Activated T-cell treated with anti-CD3 and anti-CD28 coated beads, Interleukin-2, amount 50 U/mL, for 24 hours (primary cell): ENCODE measurements around the gene NR2C2.
"Not testable (repeated sequence)": the region's sequence is repeated elsewhere in the genome, so short reads cannot be mapped to it uniquely, and the experiment has no call there.

Source experiments
- DNase-seq: peaks from one replicate; pipeline ENCODE4 v3.0.0-alpha.2; 2020
- H3K27ac Mint-ChIP-seq: 2 replicates; pipeline ENCODE4 v1.8.0; 2020; ENCODE audit warnings: mild to moderate bottlenecking, mixed read lengths
- H3K27me3 Mint-ChIP-seq: 2 replicates; pipeline ENCODE4 v1.8.0; 2020; ENCODE audit warnings: mixed read lengths
- H3K36me3 Mint-ChIP-seq: 2 replicates; pipeline ENCODE4 v1.8.0; 2020; ENCODE audit warnings: low read depth, mixed read lengths
- H3K4me1 Mint-ChIP-seq: 2 replicates; pipeline ENCODE4 v1.8.0; 2020; ENCODE audit warnings: low read depth, mixed read lengths
- H3K4me3 Mint-ChIP-seq: 2 replicates; pipeline ENCODE4 v1.8.0; 2020; ENCODE audit warnings: mild to moderate bottlenecking, moderate library complexity, mixed read lengths
- H3K9me3 Mint-ChIP-seq: 2 replicates; pipeline ENCODE4 v1.8.0; 2020; ENCODE audit warnings: mixed read lengths

Gene NR2C2

DNA sequence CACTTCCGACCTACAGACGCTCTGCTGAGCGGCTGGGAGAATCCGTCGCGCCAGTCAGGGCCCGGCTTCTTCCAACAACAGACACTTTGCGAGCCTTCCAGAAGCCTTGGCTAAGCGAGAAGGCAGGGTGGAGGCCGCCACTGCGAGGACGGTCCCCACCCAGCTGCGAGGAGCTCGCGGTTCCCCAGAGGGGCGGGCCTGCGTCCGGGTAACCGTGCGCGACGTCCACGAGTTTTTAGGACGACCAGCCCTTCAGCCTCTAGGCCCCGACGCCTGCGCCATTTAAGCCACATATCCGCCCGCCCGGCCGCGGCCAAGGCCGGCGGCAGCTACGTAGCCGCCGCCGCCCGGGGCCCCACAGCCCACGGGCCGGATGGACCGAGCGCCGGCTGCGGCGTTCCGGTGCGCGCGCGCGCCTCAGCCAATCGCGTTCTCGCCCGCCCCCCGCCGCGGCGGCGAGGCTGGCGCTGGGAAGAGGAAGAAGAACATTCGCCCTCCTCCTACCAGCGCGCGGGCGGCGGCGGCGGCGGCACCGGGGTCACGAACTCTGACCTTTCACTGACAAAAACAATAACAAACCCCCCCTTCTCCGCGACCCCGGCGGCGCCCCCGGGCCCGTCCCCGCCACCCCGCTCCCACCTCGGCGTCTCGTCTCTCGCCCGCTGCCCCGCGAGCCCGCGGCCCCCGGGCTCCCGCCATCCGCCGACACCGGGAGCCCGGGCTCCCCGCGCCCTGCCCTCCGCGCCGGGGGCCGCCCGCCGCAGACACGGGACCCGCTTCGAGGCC, at the start of gene NR2C2:
Gene NR2C2 (plus strand): TSS at position 484 of the 786 bp plus-strand sequence. CDS start 56,332 bp downstream, outside the sequence.
- peaks cover 78% of the 10 kb centered on the region for H3K36me3 Mint-ChIP-seq
- peak within 1 kb of the TSS; percentile 100 for H3K27ac Mint-ChIP-seq
- peaks cover 57% of the 10 kb centered on the region for H3K4me1 Mint-ChIP-seq
- no peaks in the 10 kb centered on the region for H3K27me3 Mint-ChIP-seq
- peak; percentile 90 for DNase-seq
- peak within 1 kb of the TSS; percentile 98 for H3K4me3 Mint-ChIP-seq
- H3K9me3 Mint-ChIP-seq: no peaks in the 10 kb centered on the region

DNA sequence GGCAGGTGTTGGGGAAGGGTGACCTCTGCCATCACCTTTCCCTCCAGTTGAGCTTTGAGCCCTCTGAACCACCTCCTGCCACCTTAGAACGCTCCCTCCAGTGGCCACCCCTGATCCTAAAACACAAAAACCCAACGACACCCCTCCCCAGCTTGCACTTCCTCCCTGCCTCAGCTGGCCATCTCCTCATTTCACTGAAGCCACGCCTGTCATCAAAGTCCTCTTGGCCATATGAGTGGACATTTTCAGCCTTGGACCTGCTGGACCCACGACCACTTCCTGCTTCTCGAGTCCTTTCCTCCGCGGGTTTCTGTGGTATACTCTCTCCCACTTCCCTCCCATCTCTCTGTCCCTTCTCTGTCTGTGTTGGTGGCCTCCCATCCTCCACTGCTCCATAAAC, 48.5 kb upstream of the NR2C2 start:
- peaks cover 8% of the 10 kb centered on the region for H3K27me3 Mint-ChIP-seq
- DNase-seq: no peak
- H3K36me3 Mint-ChIP-seq: no peaks in the 10 kb centered on the region
- no peak overlapping the region for H3K27ac Mint-ChIP-seq
- no peaks in the 10 kb centered on the region for H3K4me1 Mint-ChIP-seq
- H3K4me3 Mint-ChIP-seq: no peak overlapping the region
- H3K9me3 Mint-ChIP-seq: no peaks in the 10 kb centered on the region

DNA sequence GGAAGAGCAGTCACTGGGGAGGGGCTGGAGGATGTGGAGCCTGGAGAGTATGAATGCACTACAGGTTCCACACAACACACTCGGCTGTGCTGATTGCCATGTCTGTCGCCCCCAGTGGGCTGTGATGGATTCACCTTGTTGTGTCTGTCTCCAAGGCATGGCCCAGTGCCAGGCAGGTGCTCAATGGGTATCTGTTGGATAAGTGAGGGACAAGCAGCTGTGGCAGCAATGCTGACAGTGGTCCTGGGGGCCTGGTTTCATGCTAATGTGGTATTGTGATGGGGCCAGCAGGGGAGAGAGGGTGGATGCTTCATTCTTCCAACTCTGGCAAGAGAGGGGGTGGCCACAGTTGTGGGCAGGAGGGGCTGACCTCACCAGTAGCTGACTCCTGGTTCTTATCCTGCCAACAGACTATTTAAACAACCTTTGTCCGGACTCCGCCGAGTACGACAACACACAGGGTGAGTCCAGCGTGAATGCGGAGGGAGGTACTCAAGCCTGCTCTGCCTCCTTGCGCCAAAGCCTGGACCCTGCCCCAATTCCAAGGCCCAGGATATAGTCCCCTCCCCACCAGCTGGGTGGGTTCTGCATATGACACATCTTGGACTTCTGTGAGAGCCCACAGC, 47.3 kb upstream of the NR2C2 start:
- H3K9me3 Mint-ChIP-seq: peaks cover 2% of the 10 kb centered on the region
- no peak overlapping the region for H3K4me3 Mint-ChIP-seq
- H3K27me3 Mint-ChIP-seq: peaks cover 9% of the 10 kb centered on the region
- H3K4me1 Mint-ChIP-seq: no peaks in the 10 kb centered on the region
- DNase-seq: no peak
- H3K36me3 Mint-ChIP-seq: no peaks in the 10 kb centered on the region
- no peak overlapping the region for H3K27ac Mint-ChIP-seq

DNA sequence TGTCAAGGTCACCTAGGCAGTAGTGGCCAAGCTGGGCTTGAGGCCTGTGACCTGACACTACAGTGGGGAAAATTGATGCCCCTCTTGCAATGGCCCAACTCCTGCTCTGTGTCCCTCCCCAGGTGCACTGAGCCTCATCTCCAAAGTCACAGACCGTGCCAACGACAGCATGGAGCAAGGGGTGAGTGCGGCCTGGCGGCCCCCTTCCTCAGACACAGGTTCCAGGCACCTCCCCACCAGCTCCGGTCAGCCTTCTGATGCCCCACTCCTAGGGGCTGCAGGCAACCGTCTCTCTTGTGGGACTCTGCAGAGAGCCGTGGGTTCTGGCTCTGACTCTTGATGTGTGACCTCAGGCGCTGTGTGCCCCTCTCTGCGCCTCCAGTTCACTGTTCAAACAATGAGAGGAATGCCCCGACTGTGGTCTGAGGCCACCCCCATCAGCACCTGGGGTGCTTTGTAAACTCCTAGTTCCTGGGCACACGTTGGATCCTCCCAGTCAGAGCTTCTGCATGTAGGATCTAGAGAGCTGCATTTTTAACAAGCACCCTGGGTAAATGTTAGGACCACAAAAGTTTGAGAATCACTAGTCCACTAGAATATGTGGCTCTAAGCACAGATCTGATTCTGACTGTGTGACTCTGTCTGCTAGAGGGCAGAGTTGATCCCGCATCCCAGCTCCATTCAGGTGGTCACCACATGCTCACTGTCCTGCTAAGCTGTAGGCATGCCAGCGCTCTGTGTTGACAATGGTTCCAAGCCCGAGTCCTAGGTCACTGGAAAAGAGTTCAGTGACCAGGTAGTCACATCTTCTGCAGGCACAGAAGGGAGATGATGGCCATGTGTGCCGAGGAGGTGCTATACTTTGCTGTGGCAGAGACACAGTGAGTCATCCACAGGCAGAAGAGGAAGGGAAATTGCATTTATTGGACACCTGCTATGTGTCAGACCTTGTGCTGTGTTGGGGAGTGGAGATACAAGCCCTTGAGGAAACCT, 46.2 kb upstream of the NR2C2 start:
- Mint-ChIP-seq H3K36me3 (no peaks in the 10 kb centered on the region), H3K4me3 (no peak overlapping the region), H3K27ac (no peak overlapping the region), H3K27me3 (peaks cover 10% of the 10 kb centered on the region), H3K9me3 (peaks cover 8% of the 10 kb centered on the region), H3K4me1 (no peaks in the 10 kb centered on the region)
- DNase-seq: no peak

DNA sequence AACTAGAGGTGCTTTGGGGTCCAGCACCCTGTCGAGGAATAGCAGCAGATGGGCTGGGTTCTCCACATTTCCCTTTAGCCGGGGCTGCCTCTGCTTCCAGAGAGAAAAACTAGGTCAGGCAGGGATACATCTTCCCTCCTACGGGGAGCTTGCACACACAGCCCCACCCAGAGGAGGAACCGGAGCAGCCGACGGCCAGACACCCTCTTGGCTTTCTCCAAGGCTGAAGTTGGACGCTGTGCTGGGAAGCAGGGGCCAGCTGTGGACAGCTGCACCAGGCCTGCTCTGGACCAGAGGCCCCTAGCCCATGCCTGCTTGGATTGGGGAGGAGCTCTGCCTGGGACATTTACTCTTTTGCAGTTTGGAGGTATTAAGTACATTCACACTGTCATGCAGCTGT, 44.7 kb upstream of the NR2C2 start:
- Mint-ChIP-seq H3K4me1 (no peaks in the 10 kb centered on the region), H3K27ac (no peak overlapping the region), H3K4me3 (no peak overlapping the region), H3K9me3 (peaks cover 8% of the 10 kb centered on the region), H3K27me3 (peaks cover 10% of the 10 kb centered on the region), H3K36me3 (no peaks in the 10 kb centered on the region)
- no peak for DNase-seq

DNA sequence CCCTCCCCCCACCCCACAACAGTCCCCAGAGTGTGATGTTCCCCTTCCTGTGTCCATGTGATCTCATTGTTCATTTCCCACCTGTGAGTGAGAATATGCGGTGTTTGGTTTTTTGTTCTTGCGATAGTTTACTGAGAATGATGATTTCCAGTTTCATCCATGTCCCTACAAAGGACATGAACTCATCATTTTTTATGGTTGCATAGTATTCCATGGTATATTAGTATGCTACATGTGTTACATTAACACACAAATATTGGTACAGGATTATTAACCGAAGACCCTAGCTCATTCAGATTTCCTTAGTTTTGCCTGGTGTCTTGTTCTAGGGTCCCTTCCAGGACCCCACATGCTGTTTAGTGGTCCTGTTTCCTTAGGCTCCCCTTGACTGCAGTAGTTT, 43.9 kb upstream of the NR2C2 start:
- H3K4me1 Mint-ChIP-seq, H3K36me3 Mint-ChIP-seq, DNase-seq, H3K9me3 Mint-ChIP-seq, H3K27ac Mint-ChIP-seq, H3K4me3 Mint-ChIP-seq, H3K27me3 Mint-ChIP-seq: not testable (repeated sequence)

DNA sequence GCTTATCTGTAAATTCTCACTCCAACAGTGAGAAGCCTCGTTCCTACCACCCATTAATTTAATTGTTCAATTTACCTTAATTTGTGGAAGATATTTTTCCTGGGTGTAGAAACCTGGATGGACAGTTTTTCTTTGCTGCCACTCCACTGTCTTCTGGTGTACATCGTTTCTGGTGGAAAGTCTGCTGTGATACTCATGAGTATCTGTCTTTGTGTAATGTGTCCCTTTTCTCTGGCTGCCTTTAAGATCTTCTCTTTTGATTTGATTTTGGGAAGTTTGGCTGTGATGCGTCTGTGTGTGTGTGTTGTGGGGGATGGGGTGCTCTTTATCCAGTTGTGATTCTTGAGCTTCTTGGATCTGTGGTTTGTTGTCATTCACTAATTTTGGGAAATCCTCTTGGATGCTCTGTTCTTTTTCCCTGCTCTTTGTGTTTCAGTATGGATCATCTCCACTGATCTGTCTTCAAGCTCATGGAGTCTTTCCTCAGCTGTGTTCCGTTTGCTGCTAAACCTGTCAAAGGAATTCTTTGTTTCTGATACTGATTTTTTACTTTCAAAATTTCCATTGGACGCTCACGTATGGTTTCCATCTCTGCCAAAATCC, 42.2 kb upstream of the NR2C2 start:
- H3K27ac Mint-ChIP-seq: no peak overlapping the region
- peaks cover 8% of the 10 kb centered on the region for H3K9me3 Mint-ChIP-seq
- no peaks in the 10 kb centered on the region for H3K4me1 Mint-ChIP-seq
- no peak for DNase-seq
- H3K27me3 Mint-ChIP-seq: peaks cover 3% of the 10 kb centered on the region
- no peak overlapping the region for H3K4me3 Mint-ChIP-seq
- H3K36me3 Mint-ChIP-seq: no peaks in the 10 kb centered on the region

DNA sequence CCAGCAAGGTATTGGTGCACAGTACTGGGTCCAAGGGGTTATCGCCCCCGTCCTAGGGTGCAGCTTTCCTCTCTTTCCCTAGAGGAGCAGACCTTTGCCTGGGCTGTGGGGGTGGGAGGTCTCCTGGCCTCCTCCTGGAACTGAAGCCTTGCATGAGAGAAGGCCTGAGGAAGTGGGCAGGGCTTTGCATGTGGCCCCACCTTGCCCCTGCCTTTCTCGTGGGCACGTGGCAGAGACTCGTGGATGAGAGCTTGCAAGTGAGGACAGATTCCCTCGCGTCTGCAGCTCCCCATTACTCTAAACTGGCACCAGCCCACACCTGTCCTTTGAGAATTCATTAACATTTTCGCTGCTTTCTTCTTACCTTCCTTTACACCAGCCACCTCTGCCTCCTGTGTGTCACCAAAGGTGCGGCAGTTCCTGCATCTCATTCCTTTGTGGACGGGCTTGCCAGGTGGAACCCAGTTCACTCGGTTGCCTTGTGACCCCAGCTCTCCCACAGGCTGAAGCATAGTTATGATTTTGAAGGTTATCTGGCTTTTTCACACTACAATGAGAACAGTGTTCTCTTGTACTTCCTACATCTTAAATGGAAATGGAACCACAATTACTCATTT, 40.9 kb upstream of the NR2C2 start:
- H3K4me3 Mint-ChIP-seq: no peak overlapping the region
- H3K9me3 Mint-ChIP-seq: peaks cover 8% of the 10 kb centered on the region
- no peaks in the 10 kb centered on the region for H3K4me1 Mint-ChIP-seq
- no peak overlapping the region for H3K27ac Mint-ChIP-seq
- no peak for DNase-seq
- H3K36me3 Mint-ChIP-seq: no peaks in the 10 kb centered on the region
- peaks cover 3% of the 10 kb centered on the region for H3K27me3 Mint-ChIP-seq

DNA sequence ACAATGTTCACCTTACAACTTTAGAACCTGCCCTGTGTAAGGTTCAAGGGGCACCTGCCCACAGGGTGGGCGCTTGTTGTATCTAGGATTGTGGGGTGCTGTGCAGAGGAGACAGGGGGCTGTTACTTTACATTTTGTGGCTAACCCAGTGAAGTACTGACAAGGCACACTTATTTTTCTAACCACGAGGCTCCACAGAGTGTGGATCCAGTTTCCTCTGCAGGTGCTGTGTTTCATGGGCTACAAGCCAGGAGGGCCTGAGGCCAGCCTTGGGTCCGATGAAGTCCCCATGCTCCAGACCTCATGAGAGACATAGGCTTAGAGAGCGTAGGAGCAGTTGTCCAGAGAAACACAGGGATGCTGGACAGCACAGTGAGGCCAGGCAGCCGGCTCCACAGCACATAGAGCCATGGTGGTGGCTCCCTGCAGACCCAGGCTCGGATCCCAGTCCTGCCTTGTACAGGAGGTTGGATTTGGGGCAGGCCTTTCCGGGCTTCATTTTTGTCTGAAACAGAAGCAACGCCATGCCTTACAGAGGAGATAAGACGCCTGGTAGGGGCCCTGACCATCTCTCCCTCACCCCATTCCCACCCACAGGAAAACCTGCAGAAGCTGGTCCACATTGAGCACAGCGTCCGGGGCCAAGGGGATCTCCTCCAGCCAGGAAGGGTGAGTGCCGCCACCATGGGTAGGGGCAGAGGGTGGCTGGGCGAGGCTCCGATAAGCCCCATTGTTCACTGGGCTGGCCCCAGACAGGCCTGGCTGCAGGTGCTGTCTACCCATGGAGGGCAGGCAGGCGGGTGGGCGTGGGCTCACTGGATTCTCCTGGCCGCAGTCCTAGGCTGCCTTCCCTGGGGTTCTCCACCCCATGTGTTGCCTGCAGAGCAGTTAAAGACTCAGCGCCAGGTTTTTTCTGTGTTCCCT, 40.1 kb upstream of the NR2C2 start:
- Mint-ChIP-seq H3K4me1 (no peaks in the 10 kb centered on the region), H3K9me3 (peaks cover 8% of the 10 kb centered on the region), H3K4me3 (no peak overlapping the region), H3K36me3 (no peaks in the 10 kb centered on the region), H3K27me3 (peaks cover 3% of the 10 kb centered on the region), H3K27ac (no peak overlapping the region)
- DNase-seq: no peak

DNA sequence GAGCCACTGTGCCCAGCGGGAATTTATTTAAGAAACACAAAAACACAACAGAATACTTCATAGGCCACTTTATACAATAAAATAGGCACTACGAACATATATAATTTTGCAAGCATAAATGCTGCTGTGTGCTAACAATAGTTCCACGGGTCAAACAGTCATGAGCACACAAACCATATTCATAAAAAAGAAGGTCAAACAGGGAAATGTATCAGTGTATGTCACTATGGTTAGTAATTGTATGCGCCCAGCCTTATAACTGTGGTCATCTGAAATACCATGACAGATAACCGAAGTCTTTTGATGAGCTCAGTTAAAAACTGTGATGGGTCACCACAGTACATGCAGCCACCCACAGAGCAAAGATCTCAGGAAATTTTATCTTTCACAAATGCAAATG, 38.1 kb upstream of the NR2C2 start:
- no peak for DNase-seq
- H3K36me3 Mint-ChIP-seq: no peaks in the 10 kb centered on the region
- H3K4me3 Mint-ChIP-seq: no peak overlapping the region
- H3K4me1 Mint-ChIP-seq: no peaks in the 10 kb centered on the region
- H3K9me3 Mint-ChIP-seq: peaks cover 8% of the 10 kb centered on the region
- peaks cover 3% of the 10 kb centered on the region for H3K27me3 Mint-ChIP-seq
- H3K27ac Mint-ChIP-seq: no peak overlapping the region

DNA sequence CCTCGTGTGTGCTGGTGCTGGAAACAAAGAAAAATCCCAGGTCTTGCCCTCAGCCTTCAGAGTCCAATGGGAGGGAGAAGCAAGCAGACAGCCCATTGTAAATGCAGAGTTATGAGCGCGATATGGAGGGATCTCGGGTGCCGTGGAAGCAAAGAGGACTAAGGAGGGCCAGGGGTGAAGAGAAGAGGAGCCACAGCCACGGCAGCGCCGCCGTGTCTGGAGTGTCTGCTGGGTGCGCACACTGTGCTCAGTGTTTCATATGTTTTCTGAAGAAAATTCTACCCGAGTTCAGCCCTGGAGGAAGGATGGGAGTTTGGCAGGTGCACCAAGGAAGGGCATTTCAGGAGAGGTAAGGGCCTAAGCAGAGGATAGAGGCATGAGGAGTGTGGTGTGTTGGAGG, 35.7 kb upstream of the NR2C2 start:
- no peak for DNase-seq
- Mint-ChIP-seq H3K27me3 (peaks cover 4% of the 10 kb centered on the region), H3K36me3 (no peaks in the 10 kb centered on the region), H3K4me3 (no peak overlapping the region), H3K27ac (no peak overlapping the region), H3K4me1 (no peaks in the 10 kb centered on the region), H3K9me3 (no peaks in the 10 kb centered on the region)

DNA sequence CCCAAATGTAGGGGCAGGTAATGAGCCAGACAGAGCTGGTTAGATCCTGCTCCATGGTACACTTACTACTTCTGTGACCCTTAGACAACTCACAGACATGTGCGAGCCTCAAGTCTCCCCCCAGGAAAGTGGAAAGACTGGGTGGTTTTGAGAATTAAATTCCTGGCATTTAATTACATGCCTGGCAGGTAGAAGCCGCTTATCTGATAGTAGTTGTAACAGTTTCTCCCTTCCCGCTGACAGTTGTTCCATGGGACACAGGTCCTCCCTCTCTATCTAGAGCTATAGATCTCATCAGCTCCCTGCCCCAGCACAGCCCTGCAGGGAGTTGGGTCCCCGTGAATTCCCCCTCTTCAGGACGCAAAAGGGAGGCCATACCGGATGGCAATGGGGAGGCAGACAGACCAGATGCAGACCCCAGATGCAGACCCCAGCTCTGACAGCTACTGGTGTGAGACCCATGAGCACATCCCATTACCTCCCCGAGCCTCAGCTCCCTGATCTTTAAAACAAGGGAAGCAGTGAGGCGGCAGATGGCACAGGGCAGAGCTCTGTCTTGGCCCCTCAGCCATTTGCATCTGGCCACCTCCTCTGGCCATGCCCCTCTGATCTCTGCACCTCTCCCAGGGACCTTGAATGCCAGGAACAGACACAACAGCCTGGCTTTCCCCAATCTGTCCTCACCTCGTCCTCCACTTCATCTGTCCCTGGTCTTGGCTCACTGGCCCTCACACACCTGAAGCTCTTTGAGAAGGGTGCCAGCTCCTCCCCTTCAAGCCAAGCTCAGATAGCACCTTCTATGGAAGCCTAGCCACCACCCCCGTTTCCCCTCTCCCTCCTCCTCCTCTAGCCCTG, 34.1 kb upstream of the NR2C2 start:
- H3K36me3 Mint-ChIP-seq: no peaks in the 10 kb centered on the region
- H3K4me1 Mint-ChIP-seq: no peaks in the 10 kb centered on the region
- no peak for DNase-seq
- H3K4me3 Mint-ChIP-seq: no peak overlapping the region
- H3K27ac Mint-ChIP-seq: no peak overlapping the region
- peaks cover 4% of the 10 kb centered on the region for H3K27me3 Mint-ChIP-seq
- H3K9me3 Mint-ChIP-seq: no peaks in the 10 kb centered on the region
